ENCODE results near the gene CCDC57. TPM values are rescaled to one million over a fixed set of nuclear protein-coding genes. Genes with fewer than 3 reads are reported as not detected.

Gene CCDC57
- total and polyA plus RNA-seq, 2 of the 8 experiments (the other 6 are each of a cell fraction or from before 2014, with no cell fraction given): 8.4 to 12.9 TPM

DNA sequence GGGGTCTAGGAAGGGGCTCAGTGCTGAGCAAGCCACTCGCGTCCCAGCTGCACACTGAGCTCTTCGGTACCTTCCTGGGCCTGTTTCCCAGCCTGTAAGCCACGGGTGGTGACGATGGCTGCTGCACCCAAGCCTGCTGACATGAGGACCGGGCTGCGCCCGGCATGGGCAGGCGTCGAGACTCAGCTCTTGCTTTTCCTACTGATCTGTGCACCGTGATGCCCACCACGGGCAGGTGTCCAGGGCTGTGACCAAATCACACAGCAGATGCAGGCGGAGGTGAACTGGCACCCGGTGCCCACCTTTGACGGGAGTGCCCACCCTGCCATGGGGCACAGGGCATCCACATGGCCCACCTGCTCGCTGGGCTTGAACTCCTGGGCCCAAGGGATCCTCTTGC, 17.9 kb downstream of the CCDC57 start:
- WGBS, 2 experiments (ENCODE audit: extremely low coverage in 1 of 2, insufficient coverage in 1 of 2, insufficient read length in 1 of 2, insufficient replicate concordance in 2 of 2, low coverage in 1 of 2, low lambda C conversion rate in 2 of 2, missing lambda C conversion rate in 1 of 2): 96% methylated on average over 16 of the region's 16 CpGs; no CpG with 5 or more reads in 1 of the 2 experiments
- DNase-seq (ENCODE audit: low read depth in 1 of 2, low spot score in 2 of 2): no peak
- no peak overlapping the region for H3K56ac ChIP-seq (replicated peaks; ENCODE audit: insufficient read length, low read depth, low read length)
- no peaks in the 10 kb centered on the region for H3K27me3 ChIP-seq (replicated peaks in 1 of 4; ENCODE audit: control insufficient read depth in 3 of 4, extremely low read depth in 1 of 4, insufficient read depth in 3 of 4, low read length in 3 of 4)
- H3K4me3 ChIP-seq (ENCODE audit: extremely low read depth in 1 of 4, insufficient read depth in 2 of 4, low read depth in 3 of 4, low read length in 4 of 4): no peak overlapping the region
- ChIA-PET CTCF (ENCODE audit: partially characterized antibody) (interaction anchor here (1.3 to 3.3 kb wide), 2 partner anchors 11 to 42 kb away, joined by 3 to 15 read pairs; no protein-coding TSS in a partner anchor), POLR2A (ENCODE audit: partially characterized antibody) (no interaction called here)
- no peak overlapping the region for H4K8ac ChIP-seq (ENCODE audit: extremely low read depth, insufficient read depth, low read length)
- no peak overlapping the region for H2BK5ac ChIP-seq (ENCODE audit: low read depth, low read length)
- FAIRE-seq: no peak
- no peaks in the 10 kb centered on the region for H3K23me2 ChIP-seq (ENCODE audit: low read depth, low read length)
- no peaks in the 10 kb centered on the region for H3K79me1 ChIP-seq (ENCODE audit: low read depth, low read length)
- no peak overlapping the region for H2BK20ac ChIP-seq (ENCODE audit: low read length)
- H3K9me3 ChIP-seq (ENCODE audit: insufficient read depth in 2 of 2, low read depth in 1 of 2, low read length in 1 of 2): no peaks in the 10 kb centered on the region
- H2BK120ac ChIP-seq (replicated peaks; ENCODE audit: low read depth, low read length): no peak overlapping the region
- H4K91ac ChIP-seq (replicated peaks; ENCODE audit: insufficient read length, low read length): no peak overlapping the region
- no peak overlapping the region for H2BK15ac ChIP-seq (ENCODE audit: low read length)
- H3K4ac ChIP-seq (replicated peaks; ENCODE audit: insufficient read length, low read depth, low read length): no peak overlapping the region
- no peak overlapping the region for H4K5ac ChIP-seq (ENCODE audit: insufficient read length, low read depth, low read length)
- H3K79me2 ChIP-seq (ENCODE audit: control insufficient read depth in 1 of 2, insufficient read depth in 2 of 2, low read length in 2 of 2): no peaks in the 10 kb centered on the region
- H3K18ac ChIP-seq (ENCODE audit: extremely low read depth, low read length): no peak overlapping the region
- no peak overlapping the region for H2AK5ac ChIP-seq (ENCODE audit: low read depth, low read length)
- H2BK12ac ChIP-seq (ENCODE audit: low read depth, low read length): no peak overlapping the region
- H3K4me1 ChIP-seq (replicated peaks in 1 of 4; ENCODE audit: control insufficient read depth in 3 of 4, insufficient read depth in 4 of 4, low read length in 3 of 4): no peaks in the 10 kb centered on the region
- H3K9ac ChIP-seq (replicated peaks in 1 of 4; ENCODE audit: extremely low read depth in 1 of 4, low read depth in 3 of 4, low read length in 3 of 4): no peak overlapping the region
- H3K4me2 ChIP-seq (ENCODE audit: insufficient read depth in 1 of 2, low read depth in 2 of 2, low read length in 2 of 2): no peak overlapping the region
- peaks cover 2 to 5% (median 4%) of the 10 kb centered on the region in 4 experiments; a peak in 3 of 8 replicates for H3K36me3 ChIP-seq (ENCODE audit: control insufficient read depth in 2 of 4, insufficient read depth in 4 of 4, low read length in 3 of 4)
- H2AFZ ChIP-seq (ENCODE audit: low read length): no peak overlapping the region
- H3K14ac ChIP-seq (ENCODE audit: insufficient read length): no peak overlapping the region
- H4K20me1 ChIP-seq (replicated peaks in 1 of 2; ENCODE audit: control insufficient read depth in 1 of 2, insufficient read depth in 2 of 2, low read length in 2 of 2): peaks cover 4 to 5% of the 10 kb centered on the region in 2 experiments
- H3K23ac ChIP-seq (ENCODE audit: insufficient read length): no peak overlapping the region
- H3K27ac ChIP-seq (ENCODE audit: low read depth, low read length): no peak overlapping the region
- TF ChIP-seq SIRT6 (IDR thresholded peaks at IDR 0.05; ENCODE audit: low read length): no peak
- no peak for TF ChIP-seq SUZ12 (IDR thresholded peaks at IDR 0.05; ENCODE audit: low read length)
- TF ChIP-seq POU5F1 (IDR thresholded peaks at IDR 0.05; ENCODE audit: low read depth, low read length): no peak
- no peak for TF ChIP-seq SAP30 (IDR thresholded peaks at IDR 0.05; ENCODE audit: insufficient read depth, insufficient replicate concordance, low read length)
- TF ChIP-seq, protein P1, sequence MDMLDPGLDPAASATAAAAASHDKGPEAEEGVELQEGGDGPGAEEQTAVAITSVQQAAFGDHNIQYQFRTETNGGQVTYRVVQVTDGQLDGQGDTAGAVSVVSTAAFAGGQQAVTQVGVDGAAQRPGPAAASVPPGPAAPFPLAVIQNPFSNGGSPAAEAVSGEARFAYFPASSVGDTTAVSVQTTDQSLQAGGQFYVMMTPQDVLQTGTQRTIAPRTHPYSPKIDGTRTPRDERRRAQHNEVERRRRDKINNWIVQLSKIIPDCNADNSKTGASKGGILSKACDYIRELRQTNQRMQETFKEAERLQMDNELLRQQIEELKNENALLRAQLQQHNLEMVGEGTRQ (IDR thresholded peaks at IDR 0.05; ENCODE audit: low read length): no peak
- TF ChIP-seq RBBP5 (IDR thresholded peaks at IDR 0.05; ENCODE audit: borderline replicate concordance, low read depth, low read length): no peak
- TF ChIP-seq MAFK (IDR thresholded peaks at IDR 0.05; ENCODE audit: low read depth, low read length): no peak
